Prostate gland (tissue), 2 donors: ENCODE data around the gene RFTN1. TPM values are rescaled to one million over a fixed set of nuclear protein-coding genes. Genes with fewer than 3 reads are reported as not detected.

Experiments
- DNase-seq: peaks from one replicate; pipeline ENCODE4 v3.0.0-alpha.2; 2019; ENCODE audit warnings: low spot score
- H3K27ac ChIP-seq, 2 donors: fragments of 200-600 bp; sonication (generic); 2 replicates each; pipeline ENCODE4 v1.5.1; 2017 to 2019
- H3K27me3 ChIP-seq: fragments of 200-600 bp; sonication (generic); replicated peaks from 2 replicates; pipeline ENCODE4 v1.5.1; 2019; ENCODE audit not compliant: insufficient read depth
- H3K36me3 ChIP-seq, 2 donors: fragments of 200-600 bp; sonication (generic); 1 replicate in 1 of 2; 2 replicates in 1 of 2; pipeline versions ENCODE4 v1.5.1 to v1.8.1; 2017 to 2019
- H3K4me1 ChIP-seq: fragments of 200-600 bp; sonication (generic); replicated peaks from 2 replicates; pipeline ENCODE4 v1.5.1; 2019
- H3K4me3 ChIP-seq, 2 donors: fragments of 200-600 bp; sonication (generic); 2 replicates each; pipeline ENCODE4 v1.5.1; 2017 to 2019
- H3K9me3 ChIP-seq: fragments of 200-600 bp; sonication (generic); 2 replicates; pipeline ENCODE4 v1.5.1; 2017
- POLR2A ChIP-seq: fragments of 450-650 bp; IDR thresholded peaks from one replicate; pipeline ENCODE4 v1.6.1; 2016; ENCODE audit warnings: antibody characterized with exemption, mild to moderate bottlenecking
- POLR2AphosphoS5 ChIP-seq: sonication (generic); formaldehyde crosslinking; IDR thresholded peaks from one replicate; pipeline ENCODE4 v1.6.1; 2017; ENCODE audit warnings: antibody characterized with exemption
- WGBS: methylation state at CpG from one replicate; pipeline ENCODE4 v1.1.5; 2018; 5-methylcytosine and 5-hydroxymethylcytosine counted together
- intact Hi-C: fragments of 100-400 bp; cut with DNase I; formaldehyde crosslinking; loops from one replicate; pipeline ENCODE4 v1.14.2; 2022
- total RNA-seq, 2 donors: library from RNA; depleted of rRNA; stranded (reverse); fragments of >200 nt; gene quantifications; one replicate each; pipeline ENCODE4 v1.1.0, GENCODE V29; 2016
- TF ChIP-seq, protein P1 (sequence below), 4 experiments: fragments of 200-600 bp in 2 of 4; fragments of 450-650 bp in 2 of 4; sonication (generic) in 2 of 4; IDR thresholded peaks; 1 replicate in 3 of 4; 2 replicates in 1 of 4; pipeline ENCODE4 v1.5.1; 2016 to 2019; ENCODE audit warnings: antibody characterized with exemption in 4 of 4, mild to moderate bottlenecking in 2 of 4, moderate library complexity in 2 of 4

RFTN1 gene
- total RNA-seq, 2 donors from 2014 or later = 7.4 to 16.1 TPM

DNA sequence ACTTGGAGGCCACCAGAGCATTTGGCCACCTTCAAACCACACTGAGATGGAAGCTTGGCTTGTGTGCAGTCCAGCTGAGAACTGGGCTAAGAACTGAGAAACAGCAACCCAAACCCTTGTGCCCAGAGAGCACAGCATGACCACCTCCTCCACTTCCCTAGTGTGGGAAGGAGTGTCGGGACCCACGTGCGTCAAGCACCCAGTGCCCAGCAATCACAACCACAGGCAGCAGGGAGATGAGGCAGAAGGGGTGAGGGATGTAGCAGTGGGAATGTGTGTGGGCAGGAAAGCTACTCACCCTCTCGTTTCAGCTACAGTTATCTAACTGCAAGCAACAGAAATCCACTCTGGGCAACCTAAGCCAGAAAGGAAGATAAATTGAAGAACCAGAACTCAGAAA lies 25.0 kb upstream of the RFTN1 start:
- Histone ChIP-seq H3K27ac (no peak overlapping the region), H3K27me3 (no peaks in the 10 kb centered on the region), H3K36me3 (no peaks in the 10 kb centered on the region), H3K4me3 (no peak overlapping the region), H3K4me1 (no peaks in the 10 kb centered on the region), H3K9me3 (no peaks in the 10 kb centered on the region)
- intact Hi-C loops = no loop called here
- TF ChIP-seq POLR2AphosphoS5 = no peak
- TF ChIP-seq POLR2A = no peak
- TF ChIP-seq, protein P1, sequence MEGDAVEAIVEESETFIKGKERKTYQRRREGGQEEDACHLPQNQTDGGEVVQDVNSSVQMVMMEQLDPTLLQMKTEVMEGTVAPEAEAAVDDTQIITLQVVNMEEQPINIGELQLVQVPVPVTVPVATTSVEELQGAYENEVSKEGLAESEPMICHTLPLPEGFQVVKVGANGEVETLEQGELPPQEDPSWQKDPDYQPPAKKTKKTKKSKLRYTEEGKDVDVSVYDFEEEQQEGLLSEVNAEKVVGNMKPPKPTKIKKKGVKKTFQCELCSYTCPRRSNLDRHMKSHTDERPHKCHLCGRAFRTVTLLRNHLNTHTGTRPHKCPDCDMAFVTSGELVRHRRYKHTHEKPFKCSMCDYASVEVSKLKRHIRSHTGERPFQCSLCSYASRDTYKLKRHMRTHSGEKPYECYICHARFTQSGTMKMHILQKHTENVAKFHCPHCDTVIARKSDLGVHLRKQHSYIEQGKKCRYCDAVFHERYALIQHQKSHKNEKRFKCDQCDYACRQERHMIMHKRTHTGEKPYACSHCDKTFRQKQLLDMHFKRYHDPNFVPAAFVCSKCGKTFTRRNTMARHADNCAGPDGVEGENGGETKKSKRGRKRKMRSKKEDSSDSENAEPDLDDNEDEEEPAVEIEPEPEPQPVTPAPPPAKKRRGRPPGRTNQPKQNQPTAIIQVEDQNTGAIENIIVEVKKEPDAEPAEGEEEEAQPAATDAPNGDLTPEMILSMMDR (IDR thresholded peaks at IDR 0.05) = no peak
- 80% methylated on average over 4 of the region's 4 CpGs for WGBS
- no peak for DNase-seq

DNA sequence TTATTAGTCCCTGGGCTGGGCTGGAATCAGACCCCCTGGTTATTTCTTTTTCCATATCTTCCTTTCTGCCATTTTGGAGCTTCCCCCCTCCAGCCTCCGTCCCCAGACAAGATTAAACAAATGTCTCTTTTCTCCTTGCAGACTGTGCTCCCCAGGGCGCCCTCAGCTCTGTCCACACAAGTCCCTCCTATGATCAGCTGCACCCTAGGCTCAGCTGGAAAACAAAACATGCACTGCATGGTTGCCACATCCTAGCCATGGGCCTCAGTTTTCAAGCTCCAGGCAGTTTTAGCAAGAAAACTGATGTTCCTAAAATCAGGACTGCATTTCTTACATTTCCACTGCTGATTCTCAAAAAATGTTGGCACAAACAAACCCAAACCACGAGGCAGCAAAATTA lies 23.5 kb upstream of the RFTN1 start:
- Histone ChIP-seq H3K4me3 (no peak overlapping the region), H3K36me3 (no peaks in the 10 kb centered on the region), H3K27ac (no peak overlapping the region), H3K27me3 (no peaks in the 10 kb centered on the region), H3K9me3 (no peaks in the 10 kb centered on the region), H3K4me1 (no peaks in the 10 kb centered on the region)
- intact Hi-C loops = no loop called here
- 60% methylated on average over 3 of the region's 3 CpGs for WGBS
- no peak for DNase-seq
- TF ChIP-seq, protein P1 (IDR thresholded peaks at IDR 0.05) = no peak
- TF ChIP-seq POLR2AphosphoS5 = no peak
- TF ChIP-seq POLR2A = no peak

DNA sequence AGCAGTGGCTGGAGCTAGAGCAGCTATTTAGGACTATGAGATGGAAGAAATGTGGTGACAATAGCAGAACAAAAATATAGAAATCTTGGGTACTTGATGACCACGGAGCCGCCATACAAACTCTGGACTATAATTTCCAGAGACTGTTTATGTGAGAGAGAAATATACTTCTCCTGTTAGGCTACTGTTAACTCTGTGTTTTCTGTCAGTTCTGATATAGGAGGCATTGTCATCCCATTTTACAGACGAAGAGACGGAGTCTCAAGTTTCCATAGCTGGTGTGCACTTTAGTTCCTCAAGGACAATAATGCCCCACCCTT lies 22.8 kb upstream of the RFTN1 start:
- H3K9me3 ChIP-seq = no peaks in the 10 kb centered on the region
- intact Hi-C loops = no loop called here
- TF ChIP-seq POLR2A (no peak), POLR2AphosphoS5 (no peak)
- TF ChIP-seq, protein P1 (IDR thresholded peaks at IDR 0.05) = no peak
- H3K27me3 ChIP-seq = no peaks in the 10 kb centered on the region
- no peak overlapping the region for H3K4me3 ChIP-seq
- no peaks in the 10 kb centered on the region for H3K4me1 ChIP-seq
- WGBS = 95% methylated on average over 4 of the region's 4 CpGs
- no peak for DNase-seq
- no peaks in the 10 kb centered on the region for H3K36me3 ChIP-seq
- H3K27ac ChIP-seq = no peak overlapping the region

DNA sequence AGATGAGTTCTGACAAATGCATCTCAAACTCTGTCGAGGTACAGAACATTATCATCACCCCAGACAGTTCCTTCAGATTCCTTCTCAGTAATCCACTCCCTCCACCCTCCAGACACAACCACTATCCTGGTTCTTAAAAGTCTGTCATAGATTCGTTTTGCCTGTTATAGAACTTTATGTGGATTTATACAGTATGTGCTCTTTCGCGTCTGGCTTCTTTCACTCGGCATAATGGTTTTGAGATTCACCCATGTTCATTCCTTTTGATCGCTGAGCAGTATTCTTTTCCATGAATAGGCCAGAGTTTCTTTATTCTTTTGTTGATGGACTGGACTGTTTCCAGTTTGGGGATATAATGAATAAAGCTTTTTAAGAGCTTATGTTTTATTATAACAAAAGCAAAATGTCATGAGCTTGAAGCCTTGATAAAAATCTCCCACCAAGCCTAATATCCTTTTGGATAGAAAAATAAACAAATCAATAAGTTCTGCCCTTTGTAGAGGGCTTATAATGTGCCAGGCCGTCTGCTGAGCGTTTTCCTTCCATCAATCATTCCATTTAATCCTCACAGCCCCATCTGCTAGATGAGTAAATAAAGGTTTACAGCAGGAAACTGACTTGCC lies 21.3 kb upstream of the RFTN1 start:
- Histone ChIP-seq H3K27ac (no peak overlapping the region), H3K4me3 (no peak overlapping the region), H3K27me3 (no peaks in the 10 kb centered on the region), H3K9me3 (no peaks in the 10 kb centered on the region), H3K36me3 (no peaks in the 10 kb centered on the region), H3K4me1 (no peaks in the 10 kb centered on the region)
- DNase-seq = no peak
- 40% methylated on average over 8 of the region's 8 CpGs for WGBS
- TF ChIP-seq POLR2AphosphoS5 (no peak), POLR2A (no peak)
- TF ChIP-seq, protein P1 (IDR thresholded peaks at IDR 0.05) = no peak
- intact Hi-C loops = no loop called here

DNA sequence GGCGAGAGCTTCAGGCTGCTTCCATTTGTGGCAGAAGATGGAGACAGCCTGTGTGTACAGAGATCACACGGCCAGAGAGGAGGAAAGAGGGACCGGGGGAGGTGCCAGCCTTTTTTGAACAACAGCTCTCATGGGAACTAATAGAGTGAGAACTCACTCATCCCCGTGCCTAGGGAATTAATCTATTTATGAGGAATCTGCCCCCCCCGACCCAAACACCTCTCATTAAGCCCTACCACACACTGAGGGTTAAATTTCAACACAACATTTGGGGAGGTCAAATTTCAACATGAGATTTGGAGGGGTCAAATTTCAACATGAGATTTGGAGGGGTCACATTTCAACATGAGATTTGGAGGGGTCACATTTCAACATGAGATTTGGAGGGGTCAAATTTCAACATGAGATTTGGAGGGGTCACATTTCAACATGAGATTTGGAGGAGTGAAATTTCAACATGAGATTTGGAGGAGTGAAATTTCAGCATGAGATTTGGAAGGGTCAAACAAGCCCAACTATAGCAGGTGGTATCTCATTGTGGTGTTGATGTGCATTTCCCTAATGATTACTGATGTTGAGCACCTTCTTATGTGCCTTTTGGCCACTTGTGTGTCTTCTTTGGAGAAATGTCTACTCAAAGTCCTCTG lies 20.6 kb upstream of the RFTN1 start:
- DNase-seq = no peak
- intact Hi-C loops = no loop called here
- no peaks in the 10 kb centered on the region for H3K27me3 ChIP-seq
- H3K4me1 ChIP-seq = no peaks in the 10 kb centered on the region
- H3K9me3 ChIP-seq = no peaks in the 10 kb centered on the region
- H3K36me3 ChIP-seq = no peaks in the 10 kb centered on the region
- no peak overlapping the region for H3K4me3 ChIP-seq
- H3K27ac ChIP-seq = no peak overlapping the region
- 59% methylated on average over 5 of the region's 5 CpGs for WGBS
- TF ChIP-seq POLR2A (no peak), POLR2AphosphoS5 (no peak)
- TF ChIP-seq, protein P1 (IDR thresholded peaks at IDR 0.05) = no peak
